H1 (cell line): ENCODE results near the gene STAC2. TPM values are rescaled to one million over a fixed set of nuclear protein-coding genes. Genes with fewer than 3 reads are reported as not detected.

Experiments
- CTCF ChIA-PET: fragments of 300-600 bp; sonication (Branson Sonifier 250); formaldehyde crosslinking; loops from one replicate; lab custom pipeline; 2021; ENCODE audit not compliant: partially characterized antibody; lab: Charles Lee
- POLR2A ChIA-PET: fragments of 300-600 bp; sonication (Branson Sonifier 250); formaldehyde crosslinking; loops from one replicate; lab custom pipeline; 2021; ENCODE audit warnings: inconsistent platforms; ENCODE audit not compliant: partially characterized antibody; lab: Charles Lee
- DNase-seq, 2 experiments: peaks; one replicate each; pipeline versions ENCODE4 v3.0.0 to v3.0.0-alpha.2; 2010 to 2022; ENCODE audit warnings: low spot score in 2 of 2, low read depth in 1 of 2, mixed read lengths in 1 of 2
- FAIRE-seq: peaks from 2 replicates; lab custom pipeline; 2011; peaks lifted over from hg19 to GRCh38; lab: Jason Lieb, UNC
- H2AFZ ChIP-seq: 2 replicates; pipeline ENCODE4 v1.8.1; 2012; ENCODE audit warnings: low read length, inconsistent platforms
- H2AK5ac ChIP-seq: 2 replicates; pipeline ENCODE4 v1.6.1; 2013; ENCODE audit warnings: low read depth, low read length
- H2BK120ac ChIP-seq: replicated peaks from 2 replicates; pipeline ENCODE3; 2013; ENCODE audit warnings: low read depth, low read length, inconsistent platforms
- H2BK12ac ChIP-seq: 2 replicates; pipeline ENCODE4 v1.6.1; 2013; ENCODE audit warnings: low read depth, low read length
- H2BK15ac ChIP-seq: 2 replicates; pipeline ENCODE4 v1.6.1; 2013; ENCODE audit warnings: low read length
- H2BK20ac ChIP-seq: 2 replicates; pipeline ENCODE4 v1.6.1; 2013; ENCODE audit warnings: low read length
- H2BK5ac ChIP-seq: 2 replicates; pipeline ENCODE4 v1.6.1; 2013; ENCODE audit warnings: low read depth, low read length
- H3K14ac ChIP-seq: 2 replicates; pipeline ENCODE4 v1.6.1; 2013; ENCODE audit warnings: inconsistent platforms; ENCODE audit not compliant: insufficient read length
- H3K18ac ChIP-seq: 2 replicates; pipeline ENCODE4 v1.6.1; 2013; ENCODE audit warnings: low read length; ENCODE audit errors: extremely low read depth
- H3K23ac ChIP-seq: 2 replicates; pipeline ENCODE4 v1.6.1; 2013; ENCODE audit warnings: inconsistent platforms; ENCODE audit not compliant: insufficient read length
- H3K23me2 ChIP-seq: 2 replicates; pipeline ENCODE4 v1.6.1; 2013; ENCODE audit warnings: low read depth, low read length
- H3K27ac ChIP-seq: 2 replicates; pipeline ENCODE4 v1.6.1; 2011; ENCODE audit warnings: low read depth, low read length, inconsistent platforms
- H3K27me3 ChIP-seq, 4 experiments: replicated peaks in 1 of 4; 1 replicate in 1 of 4; 2 replicates in 3 of 4; pipeline versions ENCODE4 v1.6.1 to v1.8.1; 2011 to 2013; ENCODE audit warnings: low read length in 3 of 4, mild to moderate bottlenecking in 3 of 4, inconsistent platforms in 2 of 4, mixed read lengths in 2 of 4, moderate library complexity in 1 of 4; ENCODE audit not compliant: control insufficient read depth in 3 of 4, insufficient read depth in 3 of 4; ENCODE audit errors: extremely low read depth in 1 of 4
- H3K36me3 ChIP-seq, 4 experiments: 2 replicates each; pipeline versions ENCODE4 v1.6.1 to v1.8.1; 2011 to 2013; ENCODE audit warnings: mild to moderate bottlenecking in 4 of 4, low read length in 3 of 4, moderate library complexity in 2 of 4, control low read depth in 1 of 4, inconsistent platforms in 1 of 4; ENCODE audit not compliant: insufficient read depth in 4 of 4, control insufficient read depth in 2 of 4
- H3K4ac ChIP-seq: replicated peaks from 2 replicates; pipeline ENCODE3; 2013; ENCODE audit warnings: low read length, low read depth, mixed read lengths, inconsistent platforms; ENCODE audit not compliant: insufficient read length
- H3K4me1 ChIP-seq, 4 experiments: replicated peaks in 1 of 4; 1 replicate in 1 of 4; 2 replicates in 3 of 4; pipeline versions ENCODE4 v1.6.1 to v1.8.1; 2011 to 2013; ENCODE audit warnings: low read length in 3 of 4, inconsistent platforms in 2 of 4, mixed read lengths in 1 of 4; ENCODE audit not compliant: insufficient read depth in 4 of 4, control insufficient read depth in 3 of 4
- H3K4me2 ChIP-seq, 2 experiments: 2 replicates each; pipeline versions ENCODE4 v1.6.1 to v1.8.1; 2011 to 2013; ENCODE audit warnings: low read depth in 2 of 2, low read length in 2 of 2, control low read depth in 1 of 2, inconsistent platforms in 1 of 2, mild to moderate bottlenecking in 1 of 2; ENCODE audit not compliant: insufficient read depth in 1 of 2
- H3K4me3 ChIP-seq, 4 experiments: fragments of 200-600, 300-600 bp in 1 of 4; sonication (generic), shearing (Covaris generic), sonication (Bioruptor Twin) in 1 of 4; 2 replicates each; pipeline versions ENCODE4 v1.5.1 to v1.8.1; 2011 to 2016; ENCODE audit warnings: low read length in 4 of 4, low read depth in 3 of 4, control low read depth in 2 of 4, inconsistent platforms in 2 of 4, mild to moderate bottlenecking in 2 of 4, mixed read lengths in 1 of 4, moderate library complexity in 1 of 4; ENCODE audit not compliant: insufficient read depth in 2 of 4; ENCODE audit errors: extremely low read depth in 1 of 4
- H3K56ac ChIP-seq: replicated peaks from 2 replicates; pipeline ENCODE3; 2013; ENCODE audit warnings: low read depth, mild to moderate bottlenecking, mixed read lengths, low read length, inconsistent platforms; ENCODE audit not compliant: insufficient read length
- H3K79me1 ChIP-seq: 2 replicates; pipeline ENCODE4 v1.6.1; 2013; ENCODE audit warnings: low read depth, low read length, control low read depth
- H3K79me2 ChIP-seq, 2 experiments: 2 replicates each; pipeline versions ENCODE4 v1.6.1 to v1.8.1; 2012 to 2013; ENCODE audit warnings: low read length in 2 of 2, mild to moderate bottlenecking in 2 of 2, inconsistent platforms in 1 of 2; ENCODE audit not compliant: insufficient read depth in 2 of 2, control insufficient read depth in 1 of 2
- H3K9ac ChIP-seq, 4 experiments: replicated peaks in 1 of 4; 1 replicate in 1 of 4; 2 replicates in 3 of 4; pipeline versions ENCODE4 v1.6.1 to v1.8.1; 2011 to 2013; ENCODE audit warnings: low read depth in 3 of 4, low read length in 3 of 4, control low read depth in 2 of 4, mild to moderate bottlenecking in 2 of 4, moderate library complexity in 2 of 4, inconsistent platforms in 1 of 4; ENCODE audit errors: extremely low read depth in 1 of 4
- H3K9me3 ChIP-seq, 2 experiments: 2 replicates each; pipeline versions ENCODE4 v1.6.1 to v1.8.1; 2012 to 2013; ENCODE audit warnings: mild to moderate bottlenecking in 2 of 2, moderate library complexity in 2 of 2, control low read depth in 1 of 2, inconsistent platforms in 1 of 2, low read depth in 1 of 2, low read length in 1 of 2, mixed read lengths in 1 of 2; ENCODE audit not compliant: insufficient read depth in 2 of 2
- H4K20me1 ChIP-seq, 2 experiments: replicated peaks in 1 of 2; 2 replicates each; pipeline versions ENCODE3 to v1.8.1; 2011 to 2013; ENCODE audit warnings: inconsistent platforms in 2 of 2, low read length in 2 of 2, mild to moderate bottlenecking in 1 of 2; ENCODE audit not compliant: insufficient read depth in 2 of 2, control insufficient read depth in 1 of 2
- H4K5ac ChIP-seq: 2 replicates; pipeline ENCODE4 v1.6.1; 2013; ENCODE audit warnings: low read length, low read depth, mixed read lengths, inconsistent platforms; ENCODE audit not compliant: insufficient read length
- H4K8ac ChIP-seq: 2 replicates; pipeline ENCODE4 v1.8.0; 2013; ENCODE audit warnings: mild to moderate bottlenecking, moderate library complexity, low read length, inconsistent platforms; ENCODE audit not compliant: insufficient read depth; ENCODE audit errors: extremely low read depth
- H4K91ac ChIP-seq: replicated peaks from 2 replicates; pipeline ENCODE3; 2013; ENCODE audit warnings: low read length, mixed read lengths, inconsistent platforms; ENCODE audit not compliant: insufficient read length
- ASH2L ChIP-seq: fragments of 200-600, 300-600 bp; sonication (generic); IDR thresholded peaks from one replicate; pipeline ENCODE4 v1.7.1; 2017; ENCODE audit warnings: low read length
- ATF2 ChIP-seq: IDR thresholded peaks from 2 replicates; pipeline ENCODE4 v1.6.1; 2012; ENCODE audit warnings: low read length, inconsistent platforms
- CEBPB ChIP-seq: IDR thresholded peaks from 2 replicates; pipeline ENCODE4 v1.6.1; 2012; ENCODE audit warnings: low read depth, low read length
- HDAC2 ChIP-seq, 2 experiments: fragments of 300-600 bp in 1 of 2; sonication (generic) in 1 of 2; IDR thresholded peaks; 2 replicates each; pipeline ENCODE4 v1.6.1; 2011 to 2012; ENCODE audit warnings: low read depth in 2 of 2, low read length in 2 of 2, mild to moderate bottlenecking in 2 of 2, moderate library complexity in 2 of 2, borderline replicate concordance in 1 of 2, inconsistent platforms in 1 of 2
- SAP30 ChIP-seq: fragments of 300-600 bp; sonication (generic); IDR thresholded peaks from 2 replicates; pipeline ENCODE4 v1.7.1; 2012; ENCODE audit warnings: low read length, moderate library complexity, mild to moderate bottlenecking, inconsistent platforms; ENCODE audit not compliant: insufficient read depth, insufficient replicate concordance
- SUZ12 ChIP-seq: fragments of 200-600 bp; sonication (generic); IDR thresholded peaks from 2 replicates; pipeline ENCODE4 v1.6.1; 2012; ENCODE audit warnings: mild to moderate bottlenecking, inconsistent platforms, low read length, moderate library complexity, mixed read lengths
- TAF7 ChIP-seq: optimal IDR thresholded peaks from 2 replicates; pipeline ENCODE3; 2011; ENCODE audit warnings: low read depth, mild to moderate bottlenecking, inconsistent platforms, low read length, moderate library complexity, borderline replicate concordance
- TEAD4 ChIP-seq: IDR thresholded peaks from 2 replicates; pipeline ENCODE4 v1.6.1; 2012; ENCODE audit warnings: low read depth, low read length, inconsistent platforms, mixed read lengths
- WGBS, 2 experiments: shearing (Covaris generic) in 1 of 2; methylation state at CpG; one replicate each; pipeline versions ENCODE4 v1.1.6 to v1.1.7; 2013 to 2015; ENCODE audit warnings: low lambda C conversion rate in 2 of 2, mixed read lengths in 2 of 2, inconsistent platforms in 1 of 2, low coverage in 1 of 2, missing lambda C conversion rate in 1 of 2; ENCODE audit not compliant: insufficient replicate concordance in 2 of 2, insufficient coverage in 1 of 2, insufficient read length in 1 of 2; ENCODE audit errors: extremely low coverage in 1 of 2, missing lambda C conversion rate in 1 of 2; 5-methylcytosine and 5-hydroxymethylcytosine counted together
- polyA plus RNA-seq, 7 experiments: library from polyadenylated mRNA; depleted of rRNA in 3 of 7; stranded (reverse) in 5 of 7; unstranded in 2 of 7; fragments of >200 nt in 5 of 7; fragments of 200-250 nt in 2 of 7; gene quantifications; 1 replicate in 5 of 7; 2 replicates in 1 of 7; 4 replicates in 1 of 7; pipeline versions ENCODE4 v1.2.1 to v1.2.3, GENCODE V29; 2011 to 2013; ENCODE audit warnings: missing spikeins in 2 of 7, mixed read lengths in 2 of 7
- total RNA-seq: library from RNA; stranded (reverse); fragmentation: NEBNext Ultra II Directional; extraction: Animal tissue kit (Norgen Biotek cat#: 25700); gene quantifications from 2 replicates; pipeline ENCODE4 v1.2.1, GENCODE V29; 2021

The STAC2 gene
- total and polyA plus RNA-seq, 2 of the 8 experiments (the other 6 are each of a cell fraction or from before 2014, with no cell fraction given) = 1.5 to 6.0 TPM

GRCh38 chr17:39186481-39187002, 39.2 kb downstream of the STAC2 start:
- H4K91ac ChIP-seq = no peak overlapping the region
- H2AK5ac ChIP-seq = no peak overlapping the region
- no peak overlapping the region for H3K4ac ChIP-seq
- no peaks in the 10 kb centered on the region for H3K27me3 ChIP-seq
- no peak for DNase-seq
- peaks cover 28 to 73% (median 45%) of the 10 kb centered on the region in 4 experiments for H3K36me3 ChIP-seq
- H2BK15ac ChIP-seq = no peak overlapping the region
- no peak overlapping the region; the same call in 1 of the 2 replicates for H4K8ac ChIP-seq
- no peak overlapping the region for H3K14ac ChIP-seq
- POLR2A ChIA-PET = interaction anchor here (0.9 to 2.2 kb wide), 6 partner anchors 9 to 19 kb away, joined by 3 to 5 read pairs (median 4); partner anchors contain the start of gene CACNB1
- no peak overlapping the region for H4K5ac ChIP-seq
- no peak overlapping the region for H3K4me3 ChIP-seq
- H3K23me2 ChIP-seq = no peaks in the 10 kb centered on the region
- no peak overlapping the region for H2BK12ac ChIP-seq
- no peak overlapping the region for H3K4me2 ChIP-seq
- 92% methylated on average over 12 of the region's 15 CpGs; no CpG with 5 or more reads in 1 of the 2 experiments for WGBS, 2 experiments
- H4K20me1 ChIP-seq = peaks cover 0 to 18% of the 10 kb centered on the region in 2 experiments
- FAIRE-seq = no peak
- no peaks in the 10 kb centered on the region for H3K79me2 ChIP-seq
- H2BK120ac ChIP-seq = no peak overlapping the region
- H3K4me1 ChIP-seq = no peaks in the 10 kb centered on the region
- H3K23ac ChIP-seq = no peak overlapping the region
- no peak overlapping the region for H2BK5ac ChIP-seq
- H2BK20ac ChIP-seq = no peak overlapping the region
- H2AFZ ChIP-seq = no peak overlapping the region
- no peak overlapping the region for H3K9ac ChIP-seq
- peaks cover 2% of the 10 kb centered on the region; the same call in 1 of the 2 replicates for H3K79me1 ChIP-seq
- H3K18ac ChIP-seq = no peak overlapping the region
- H3K9me3 ChIP-seq = no peaks in the 10 kb centered on the region
- H3K56ac ChIP-seq = no peak overlapping the region
- CTCF ChIA-PET = interaction anchor here (0.5 to 2.0 kb wide), 5 partner anchors 8 to 188 kb away, joined by 3 to 9 read pairs (median 4); no protein-coding TSS in a partner anchor
- no peak overlapping the region for H3K27ac ChIP-seq
- TF ChIP-seq ATF2 (no peak), HDAC2 (IDR thresholded peaks at IDR 0.05; ENCODE audit: borderline replicate concordance in 1 of 2, low read depth in 2 of 2, low read length in 2 of 2) (no peak), SAP30 (no peak), SUZ12 (no peak), CEBPB (no peak), TEAD4 (no peak), ASH2L (no peak), TAF7 (no peak)
